A549 (cell line): ENCODE measurements around the gene SNF8.

Experiments
- RAD21 ChIP-seq, 2 experiments: fragments of >200 bp in 1 of 2; sonication (Bioruptor Twin) in 1 of 2; formaldehyde crosslinking in 1 of 2; IDR thresholded peaks in 1 of 2; conservative IDR thresholded peaks in 1 of 2; 2 replicates in 1 of 2; 3 replicates in 1 of 2; pipeline ENCODE4 v1.6.1; 2012 to 2018; ENCODE audit warnings: inconsistent platforms in 1 of 2
- TF ChIP-seq, protein P1 (sequence below): fragments of >200 bp; sonication (Bioruptor Twin); formaldehyde crosslinking; IDR thresholded peaks from 3 replicates; pipeline ENCODE4 v1.5.1; 2016

DNA sequence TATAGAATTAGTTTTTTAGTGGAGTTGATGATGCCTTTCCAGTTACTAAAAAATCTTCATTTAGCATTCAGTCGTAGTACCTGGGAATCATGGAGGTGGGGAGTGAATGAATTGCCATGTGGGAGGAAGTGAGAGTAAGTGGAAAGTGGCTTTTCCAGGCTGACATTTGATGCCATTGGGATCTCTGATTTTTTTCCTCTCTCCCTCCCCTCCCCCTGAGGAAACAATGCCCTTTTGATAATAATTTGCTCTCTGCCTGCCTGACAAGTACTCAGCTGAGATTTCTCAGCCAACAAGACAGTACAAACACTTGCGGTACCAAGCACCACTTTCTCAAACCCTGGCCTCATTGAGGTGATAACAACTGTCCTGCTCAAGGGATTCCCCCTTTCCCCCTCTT is 34.3 kb downstream of the SNF8 start:
- TF ChIP-seq RAD21 (conservative IDR thresholded peaks at IDR 0.05 in 1 of 2, IDR thresholded peaks at IDR 0.05 in 1 of 2), result no peak
- TF ChIP-seq, protein P1, sequence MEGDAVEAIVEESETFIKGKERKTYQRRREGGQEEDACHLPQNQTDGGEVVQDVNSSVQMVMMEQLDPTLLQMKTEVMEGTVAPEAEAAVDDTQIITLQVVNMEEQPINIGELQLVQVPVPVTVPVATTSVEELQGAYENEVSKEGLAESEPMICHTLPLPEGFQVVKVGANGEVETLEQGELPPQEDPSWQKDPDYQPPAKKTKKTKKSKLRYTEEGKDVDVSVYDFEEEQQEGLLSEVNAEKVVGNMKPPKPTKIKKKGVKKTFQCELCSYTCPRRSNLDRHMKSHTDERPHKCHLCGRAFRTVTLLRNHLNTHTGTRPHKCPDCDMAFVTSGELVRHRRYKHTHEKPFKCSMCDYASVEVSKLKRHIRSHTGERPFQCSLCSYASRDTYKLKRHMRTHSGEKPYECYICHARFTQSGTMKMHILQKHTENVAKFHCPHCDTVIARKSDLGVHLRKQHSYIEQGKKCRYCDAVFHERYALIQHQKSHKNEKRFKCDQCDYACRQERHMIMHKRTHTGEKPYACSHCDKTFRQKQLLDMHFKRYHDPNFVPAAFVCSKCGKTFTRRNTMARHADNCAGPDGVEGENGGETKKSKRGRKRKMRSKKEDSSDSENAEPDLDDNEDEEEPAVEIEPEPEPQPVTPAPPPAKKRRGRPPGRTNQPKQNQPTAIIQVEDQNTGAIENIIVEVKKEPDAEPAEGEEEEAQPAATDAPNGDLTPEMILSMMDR, result no peak
